Mononuclear cell (primary cell): ENCODE data around the gene ILF3. TPM values are rescaled to one million over a fixed set of nuclear protein-coding genes. Genes with fewer than 3 reads are reported as not detected.

Source experiments
- H3K27me3 ChIP-seq: 2 replicates; pipeline ENCODE4 v1.6.0; 2011; ENCODE audit warnings: low read length, control low read depth; ENCODE audit not compliant: insufficient read depth
- H3K4me1 ChIP-seq: 2 replicates; pipeline ENCODE4 v1.5.1; 2011; ENCODE audit warnings: mild to moderate bottlenecking, low read length, control low read depth; ENCODE audit not compliant: insufficient read depth
- H3K4me3 ChIP-seq: 2 replicates; pipeline ENCODE4 v1.5.1; 2011; ENCODE audit warnings: mild to moderate bottlenecking, low read length, moderate library complexity
- H3K9me3 ChIP-seq: 2 replicates; pipeline ENCODE4 v1.5.1; 2011; ENCODE audit warnings: low read depth, mild to moderate bottlenecking, control low read depth, low read length
- total RNA-seq: library from RNA; depleted of rRNA; stranded (reverse); fragments of >200 nt; gene quantifications from one replicate; pipeline ENCODE4 v1.2.3, GENCODE V29; 2012

The ILF3 gene
- total RNA-seq, 1 donor = 212 TPM

DNA sequence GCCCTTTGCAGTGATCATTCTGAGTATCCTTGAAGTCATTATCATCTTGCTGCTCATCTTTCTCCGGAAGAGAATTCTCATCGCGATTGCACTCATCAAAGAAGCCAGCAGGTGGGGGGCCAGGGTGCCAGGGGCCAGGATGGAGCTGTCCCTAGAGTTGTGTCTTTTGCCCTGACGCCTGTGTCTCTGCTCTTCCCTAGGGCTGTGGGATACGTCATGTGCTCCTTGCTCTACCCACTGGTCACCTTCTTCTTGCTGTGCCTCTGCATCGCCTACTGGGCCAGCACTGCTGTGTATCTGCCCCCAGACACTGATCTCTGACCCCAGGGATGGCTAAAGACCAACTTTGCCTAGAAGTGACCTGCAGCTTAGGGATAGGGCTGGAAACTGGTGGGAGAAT, 19.2 kb upstream of the ILF3 start:
- no peaks in the 10 kb centered on the region for H3K9me3 ChIP-seq
- peaks cover 52% of the 10 kb centered on the region for H3K4me1 ChIP-seq
- no peak overlapping the region for H3K4me3 ChIP-seq
- H3K27me3 ChIP-seq = no peaks in the 10 kb centered on the region

- Histone ChIP-seq H3K9me3 (no peaks in the 10 kb centered on the region), H3K27me3 (no peaks in the 10 kb centered on the region), H3K4me1 (peaks cover 59% of the 10 kb centered on the region), H3K4me3 (no peak overlapping the region)
Observed at GRCh38 chr19:10636304-10636972, 17.7 kb upstream of the ILF3 start.

DNA sequence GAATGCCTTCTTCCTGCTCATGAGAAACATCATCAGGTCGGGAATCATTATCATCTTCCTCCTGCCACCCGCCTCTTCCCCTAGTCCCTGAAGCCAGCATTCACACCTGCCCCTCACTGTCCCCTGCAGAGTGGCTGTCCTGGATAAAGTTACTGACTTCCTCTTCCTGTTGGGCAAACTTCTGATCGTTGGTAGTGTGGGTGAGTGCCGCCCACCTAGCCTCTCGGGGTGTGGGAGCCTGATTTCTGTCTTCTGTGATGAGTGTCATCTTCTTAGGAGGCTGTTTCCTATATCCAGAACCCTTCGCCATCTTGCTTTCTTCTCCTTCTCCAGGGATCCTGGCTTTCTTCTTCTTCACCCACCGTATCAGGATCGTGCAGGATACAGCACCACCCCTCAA, 16.3 kb upstream of the ILF3 start:
- Histone ChIP-seq H3K4me1 (peaks cover 59% of the 10 kb centered on the region), H3K27me3 (no peaks in the 10 kb centered on the region), H3K4me3 (no peak overlapping the region), H3K9me3 (no peaks in the 10 kb centered on the region)

- no peaks in the 10 kb centered on the region for H3K9me3 ChIP-seq
- no peak overlapping the region for H3K4me3 ChIP-seq
- H3K27me3 ChIP-seq = no peaks in the 10 kb centered on the region
- H3K4me1 ChIP-seq = peaks cover 74% of the 10 kb centered on the region
Observed at GRCh38 chr19:10639836-10640235, 14.3 kb upstream of the ILF3 start.

GRCh38 chr19:10640361-10640760, 13.8 kb upstream of the ILF3 start:
- H3K9me3 ChIP-seq = no peaks in the 10 kb centered on the region
- H3K4me3 ChIP-seq = no peak overlapping the region
- H3K27me3 ChIP-seq = no peaks in the 10 kb centered on the region
- H3K4me1 ChIP-seq = peaks cover 70% of the 10 kb centered on the region

DNA sequence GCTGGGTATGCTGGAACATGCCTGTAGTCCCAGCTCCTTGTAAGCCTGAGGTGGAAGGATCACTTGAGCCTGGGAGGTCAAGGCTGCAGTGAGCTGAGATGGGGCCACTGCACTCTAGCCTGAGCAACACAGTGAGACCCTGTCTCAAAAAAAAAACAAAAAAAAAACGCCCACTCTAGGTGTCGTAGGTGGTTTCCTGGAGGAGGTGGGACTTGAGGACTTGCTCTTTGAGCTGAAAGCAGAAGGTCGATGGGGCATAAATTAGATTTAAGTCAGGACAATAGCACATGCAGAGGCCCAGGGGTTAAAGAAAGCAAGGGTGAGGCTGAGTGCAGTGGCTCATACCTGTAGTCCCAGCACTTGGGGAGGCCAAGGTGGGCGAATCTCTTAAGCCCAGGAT, 12.9 kb upstream of the ILF3 start:
- H3K9me3 ChIP-seq = no peaks in the 10 kb centered on the region
- H3K4me1 ChIP-seq = peaks cover 61% of the 10 kb centered on the region
- no peak overlapping the region for H3K4me3 ChIP-seq
- H3K27me3 ChIP-seq = no peaks in the 10 kb centered on the region

- Histone ChIP-seq H3K9me3 (no peaks in the 10 kb centered on the region), H3K4me1 (peaks cover 49% of the 10 kb centered on the region), H3K4me3 (no peak overlapping the region), H3K27me3 (no peaks in the 10 kb centered on the region)
Observed at GRCh38 chr19:10642473-10643171, 11.5 kb upstream of the ILF3 start.

DNA sequence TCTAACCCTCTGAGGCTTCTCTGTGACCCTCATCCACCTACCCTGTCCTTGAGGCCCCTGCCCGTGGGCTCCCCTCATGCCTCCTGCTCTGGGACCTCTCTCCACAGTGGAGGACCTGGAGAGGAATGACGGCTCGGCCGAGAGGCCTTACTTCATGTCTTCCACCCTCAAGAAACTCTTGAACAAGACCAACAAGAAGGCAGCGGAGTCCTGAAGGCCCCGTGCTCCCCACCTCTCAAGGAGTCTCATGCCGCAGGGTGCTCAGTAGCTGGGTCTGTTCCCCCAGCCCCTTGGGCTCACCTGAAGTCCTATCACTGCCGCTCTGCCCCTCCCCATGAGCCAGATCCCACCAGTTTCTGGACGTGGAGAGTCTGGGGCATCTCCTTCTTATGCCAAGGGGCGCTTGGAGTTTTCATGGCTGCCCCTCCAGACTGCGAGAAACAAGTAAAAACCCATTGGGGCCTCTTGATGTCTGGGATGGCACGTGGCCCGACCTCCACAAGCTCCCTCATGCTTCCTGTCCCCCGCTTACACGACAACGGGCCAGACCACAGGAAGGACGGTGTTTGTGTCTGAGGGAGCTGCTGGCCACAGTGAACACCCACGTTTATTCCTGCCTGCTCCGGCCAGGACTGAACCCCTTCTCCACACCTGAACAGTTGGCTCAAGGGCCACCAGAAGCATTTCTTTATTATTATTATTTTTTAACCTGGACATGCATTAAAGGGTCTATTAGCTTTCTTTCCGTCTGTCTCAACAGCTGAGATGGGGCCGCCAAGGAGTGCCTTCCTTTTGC, 10.8 kb upstream of the ILF3 start:
- H3K9me3 ChIP-seq = no peaks in the 10 kb centered on the region
- H3K4me1 ChIP-seq = peaks cover 42% of the 10 kb centered on the region
- H3K27me3 ChIP-seq = no peaks in the 10 kb centered on the region
- H3K4me3 ChIP-seq = no peak overlapping the region

- H3K9me3 ChIP-seq = no peaks in the 10 kb centered on the region
- H3K4me1 ChIP-seq = peaks cover 36% of the 10 kb centered on the region
- no peaks in the 10 kb centered on the region for H3K27me3 ChIP-seq
- no peak overlapping the region for H3K4me3 ChIP-seq
Observed at GRCh38 chr19:10643968-10644259, 10.2 kb upstream of the ILF3 start.

GRCh38 chr19:10644260-10645007, 9.7 kb upstream of the ILF3 start:
- peaks cover 31% of the 10 kb centered on the region for H3K4me1 ChIP-seq
- no peak overlapping the region for H3K4me3 ChIP-seq
- no peaks in the 10 kb centered on the region for H3K27me3 ChIP-seq
- H3K9me3 ChIP-seq = no peaks in the 10 kb centered on the region

DNA sequence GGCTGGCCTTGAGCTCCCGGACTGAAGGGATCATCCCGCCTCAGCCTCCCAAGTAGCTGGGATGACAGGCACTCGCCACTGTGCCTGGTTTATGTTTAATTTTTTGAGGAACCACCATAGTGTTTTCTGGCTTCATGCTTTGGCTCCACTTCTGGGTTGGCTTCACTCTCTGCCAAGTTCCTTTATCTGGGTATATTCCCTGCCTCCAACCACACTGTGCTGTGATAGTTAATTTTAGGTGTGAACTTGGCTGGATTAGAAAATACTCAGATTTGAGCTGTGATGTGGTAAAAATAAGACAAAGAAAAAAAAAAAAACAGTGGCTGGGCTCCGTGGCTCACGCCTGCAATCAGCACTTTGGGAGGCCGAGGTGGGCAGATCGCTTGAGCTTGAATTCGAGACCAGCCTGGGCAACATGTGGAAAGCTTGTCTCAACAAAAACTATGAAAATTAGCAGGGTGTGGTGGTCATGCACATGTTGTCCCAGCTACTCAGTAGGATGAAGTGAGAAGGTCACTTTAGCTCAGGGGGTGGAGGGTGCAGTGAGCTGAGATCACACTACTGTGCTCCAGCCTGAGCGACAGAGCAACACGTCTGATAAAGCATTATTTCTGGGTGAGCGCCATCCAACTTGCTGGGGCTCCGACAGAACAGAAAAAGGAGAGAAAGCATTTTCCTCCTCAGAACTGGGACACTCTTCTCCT, 7.5 kb upstream of the ILF3 start:
- Histone ChIP-seq H3K27me3 (no peaks in the 10 kb centered on the region), H3K4me3 (no peak overlapping the region), H3K9me3 (no peaks in the 10 kb centered on the region), H3K4me1 (peaks cover 21% of the 10 kb centered on the region)

GRCh38 chr19:10648360-10648759, 5.8 kb upstream of the ILF3 start:
- H3K9me3 ChIP-seq = no peaks in the 10 kb centered on the region
- peaks cover 34% of the 10 kb centered on the region for H3K4me1 ChIP-seq
- no peak overlapping the region for H3K4me3 ChIP-seq
- H3K27me3 ChIP-seq = no peaks in the 10 kb centered on the region

- no peak overlapping the region for H3K4me3 ChIP-seq
- no peaks in the 10 kb centered on the region for H3K9me3 ChIP-seq
- peaks cover 39% of the 10 kb centered on the region for H3K4me1 ChIP-seq
- no peaks in the 10 kb centered on the region for H3K27me3 ChIP-seq
Observed at GRCh38 chr19:10651851-10652250, 2.3 kb upstream of the ILF3 start.

DNA sequence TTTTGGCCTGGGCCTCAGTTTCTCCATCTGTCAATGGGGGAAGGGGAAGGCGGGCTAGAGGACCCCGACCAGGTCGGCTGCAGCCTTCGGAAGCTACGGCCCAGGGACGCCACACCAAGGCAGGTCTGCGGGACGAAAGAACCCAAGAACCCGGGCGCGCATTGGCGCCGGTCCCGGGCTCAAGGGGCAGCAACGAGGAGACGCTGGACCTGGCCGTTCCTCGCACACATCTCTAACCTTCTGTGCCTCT, 739 bp upstream of the ILF3 start:
- Histone ChIP-seq H3K27me3 (no peaks in the 10 kb centered on the region), H3K4me1 (peaks cover 52% of the 10 kb centered on the region), H3K9me3 (no peaks in the 10 kb centered on the region), H3K4me3 (peak overlapping the region; percentile 88)
